Body of pancreas (tissue), 4 donors: Measurements from ENCODE around the gene NFYC.

Experiments used
- CTCF ChIP-seq, 7 experiments: fragments of 450-650 bp in 4 of 7; fragments of 200-600 bp in 3 of 7; sonication (generic) in 3 of 7; IDR thresholded peaks; one replicate each; pipeline ENCODE4 v1.5.1; 2016 to 2019; ENCODE audit warnings: antibody characterized with exemption in 7 of 7
- POLR2A ChIP-seq, 3 donors: fragments of 450-650 bp; IDR thresholded peaks; one replicate each; pipeline ENCODE4 v1.6.1; 2016; ENCODE audit warnings: antibody characterized with exemption in 3 of 3, mild to moderate bottlenecking in 2 of 3

GRCh38 chr1:40715491-40716059, 24.1 kb downstream of the NFYC start:
- TF ChIP-seq POLR2A (IDR thresholded peaks at IDR 0.05) (no peak), CTCF (IDR thresholded peaks at IDR 0.05) (no peak)
